ENCODE data around the gene HSD17B12. TPM values are rescaled to one million over a fixed set of nuclear protein-coding genes. Genes with fewer than 3 reads are reported as not detected.

Gene HSD17B12
- polyA plus RNA-seq, 1 experiment = 67.7 TPM

DNA sequence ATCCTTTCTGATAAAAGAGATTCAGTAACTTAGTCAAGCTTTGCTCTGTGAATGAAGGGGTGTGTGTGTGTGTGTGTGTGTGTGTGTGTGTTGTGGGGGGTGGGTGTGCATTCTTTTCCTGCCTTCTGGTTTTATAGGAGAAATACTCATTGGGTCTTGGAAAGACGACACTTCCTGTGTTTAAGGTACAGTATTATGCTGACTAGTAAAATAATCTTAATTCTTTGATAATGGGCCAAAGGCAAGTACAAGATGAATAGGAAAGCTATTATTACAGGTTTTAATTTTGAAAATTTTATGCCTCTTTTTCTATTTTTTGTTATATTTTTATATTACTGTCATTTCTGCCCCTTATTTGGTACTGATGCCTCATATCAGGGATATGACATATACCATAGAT, 26.1 kb downstream of the HSD17B12 start:
- Histone ChIP-seq H3K36me3 (ENCODE audit: control insufficient read depth, insufficient read depth, low read length) (no peaks in the 10 kb centered on the region), H3K27me3 (ENCODE audit: control insufficient read depth, insufficient read depth, low read length) (no peaks in the 10 kb centered on the region), H3K4me3 (ENCODE audit: low read depth, low read length) (no peak overlapping the region)
- ChIA-PET POLR2A (no interaction called here), CTCF (interaction anchor here (0.7 kb wide), 1 partner anchor 9 kb away, joined by 3 read pairs; no protein-coding TSS in a partner anchor)
- no peak for DNase-seq (ENCODE audit: low read depth)
- TF ChIP-seq, protein P1, sequence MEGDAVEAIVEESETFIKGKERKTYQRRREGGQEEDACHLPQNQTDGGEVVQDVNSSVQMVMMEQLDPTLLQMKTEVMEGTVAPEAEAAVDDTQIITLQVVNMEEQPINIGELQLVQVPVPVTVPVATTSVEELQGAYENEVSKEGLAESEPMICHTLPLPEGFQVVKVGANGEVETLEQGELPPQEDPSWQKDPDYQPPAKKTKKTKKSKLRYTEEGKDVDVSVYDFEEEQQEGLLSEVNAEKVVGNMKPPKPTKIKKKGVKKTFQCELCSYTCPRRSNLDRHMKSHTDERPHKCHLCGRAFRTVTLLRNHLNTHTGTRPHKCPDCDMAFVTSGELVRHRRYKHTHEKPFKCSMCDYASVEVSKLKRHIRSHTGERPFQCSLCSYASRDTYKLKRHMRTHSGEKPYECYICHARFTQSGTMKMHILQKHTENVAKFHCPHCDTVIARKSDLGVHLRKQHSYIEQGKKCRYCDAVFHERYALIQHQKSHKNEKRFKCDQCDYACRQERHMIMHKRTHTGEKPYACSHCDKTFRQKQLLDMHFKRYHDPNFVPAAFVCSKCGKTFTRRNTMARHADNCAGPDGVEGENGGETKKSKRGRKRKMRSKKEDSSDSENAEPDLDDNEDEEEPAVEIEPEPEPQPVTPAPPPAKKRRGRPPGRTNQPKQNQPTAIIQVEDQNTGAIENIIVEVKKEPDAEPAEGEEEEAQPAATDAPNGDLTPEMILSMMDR (IDR thresholded peaks at IDR 0.05; ENCODE audit: insufficient read depth, low read depth, low read length) = no peak

DNA sequence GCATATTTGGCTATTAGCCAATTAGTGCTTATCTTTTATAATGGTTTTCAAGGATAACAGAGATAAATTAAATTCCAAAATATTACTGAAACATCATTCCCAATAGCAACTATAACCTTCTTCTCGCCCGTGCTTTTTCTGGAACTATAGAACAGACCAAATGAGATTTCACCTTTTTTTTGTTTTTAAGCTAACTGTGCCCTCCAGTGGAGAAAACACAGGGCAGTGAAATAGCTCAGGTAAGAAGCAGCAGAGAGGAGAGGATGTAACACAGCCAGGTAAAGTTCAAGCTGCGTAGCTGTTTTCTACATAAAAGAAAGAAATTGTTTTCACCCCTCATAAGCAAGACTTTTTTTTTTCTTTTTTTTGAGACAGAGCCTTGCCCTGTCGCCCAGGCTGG, 28.2 kb downstream of the HSD17B12 start:
- CTCF ChIA-PET = interaction anchor here (0.8 to 1.5 kb wide), 3 partner anchors 9 to 143 kb away, joined by 4 to 6 read pairs (median 5); no protein-coding TSS in a partner anchor
- H3K4me3 ChIP-seq (ENCODE audit: low read depth, low read length) = no peak overlapping the region
- no peaks in the 10 kb centered on the region for H3K36me3 ChIP-seq (ENCODE audit: control insufficient read depth, insufficient read depth, low read length)
- no peaks in the 10 kb centered on the region for H3K27me3 ChIP-seq (ENCODE audit: control insufficient read depth, insufficient read depth, low read length)
- TF ChIP-seq, protein P1 (IDR thresholded peaks at IDR 0.05; ENCODE audit: insufficient read depth, low read depth, low read length) = no peak
- DNase-seq (ENCODE audit: low read depth) = no peak
- POLR2A ChIA-PET = no interaction called here

DNA sequence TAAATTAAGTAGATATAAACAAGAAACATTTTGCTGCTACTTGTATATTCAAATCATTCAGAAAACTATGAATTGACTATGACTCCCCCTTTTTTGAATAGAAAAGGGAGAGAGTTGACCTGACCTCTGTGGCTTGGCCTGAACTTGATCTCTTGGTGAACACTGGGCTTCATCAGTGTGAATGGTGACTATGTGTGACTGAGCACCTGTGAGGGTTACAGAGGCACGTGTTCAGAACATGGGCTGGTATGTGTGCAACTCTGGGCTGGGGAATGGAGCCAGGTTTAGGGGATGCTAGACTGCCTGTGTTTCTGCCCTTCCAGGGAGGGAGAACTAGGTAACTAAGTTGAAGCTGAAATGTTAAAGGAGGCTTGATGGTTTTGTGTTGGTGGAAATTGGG, 29.2 kb downstream of the HSD17B12 start:
- no peaks in the 10 kb centered on the region for H3K36me3 ChIP-seq (ENCODE audit: control insufficient read depth, insufficient read depth, low read length)
- no peak overlapping the region for H3K4me3 ChIP-seq (ENCODE audit: low read depth, low read length)
- H3K27me3 ChIP-seq (ENCODE audit: control insufficient read depth, insufficient read depth, low read length) = no peaks in the 10 kb centered on the region
- no peak for DNase-seq (ENCODE audit: low read depth)
- TF ChIP-seq, protein P1 (IDR thresholded peaks at IDR 0.05; ENCODE audit: insufficient read depth, low read depth, low read length) = no peak
- POLR2A ChIA-PET = no interaction called here
- CTCF ChIA-PET = no interaction called here

DNA sequence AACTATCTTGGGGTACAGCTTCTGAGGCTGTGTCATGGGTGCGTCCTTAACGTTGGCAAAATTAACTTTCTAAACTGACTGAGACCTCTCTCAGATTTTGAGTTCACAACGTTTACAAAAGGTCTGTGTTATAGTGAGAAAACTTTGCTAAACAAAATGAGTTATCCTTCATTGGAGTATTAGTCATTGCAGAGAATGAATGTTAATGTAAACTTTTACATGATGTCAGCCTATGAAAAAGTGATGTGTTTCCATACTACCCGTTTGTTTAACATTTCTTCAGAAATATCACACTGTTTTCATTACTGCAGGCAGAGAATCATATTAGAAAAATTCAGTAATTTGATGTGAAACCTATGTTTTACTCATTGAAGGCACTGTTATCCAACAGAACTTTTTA, 32.1 kb downstream of the HSD17B12 start:
- Histone ChIP-seq H3K4me3 (ENCODE audit: low read depth, low read length) (no peak overlapping the region), H3K27me3 (ENCODE audit: control insufficient read depth, insufficient read depth, low read length) (no peaks in the 10 kb centered on the region), H3K36me3 (ENCODE audit: control insufficient read depth, insufficient read depth, low read length) (no peaks in the 10 kb centered on the region)
- POLR2A ChIA-PET = no interaction called here
- no peak for DNase-seq (ENCODE audit: low read depth)
- CTCF ChIA-PET = no interaction called here
- TF ChIP-seq, protein P1 (IDR thresholded peaks at IDR 0.05; ENCODE audit: insufficient read depth, low read depth, low read length) = no peak

DNA sequence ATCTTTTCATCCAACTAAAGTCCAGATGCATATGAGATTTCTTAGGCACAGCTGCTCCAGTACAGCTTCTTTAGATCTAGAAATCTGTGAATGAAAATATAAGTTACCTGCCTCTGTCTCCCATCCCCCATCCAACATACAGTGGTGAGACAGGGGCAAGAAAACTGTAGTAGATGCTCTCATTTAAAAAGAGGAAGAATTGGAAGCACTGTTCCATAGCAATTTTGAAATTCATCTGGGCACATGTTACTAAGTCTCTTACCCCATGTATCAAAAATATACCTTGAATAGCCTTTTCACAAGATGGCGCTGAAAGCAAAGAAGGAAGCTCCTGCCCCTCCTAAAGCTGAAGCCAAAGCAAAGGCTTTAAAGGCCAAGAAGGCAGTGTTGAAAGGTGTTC, 37.8 kb downstream of the HSD17B12 start:
- TF ChIP-seq, protein P1 (IDR thresholded peaks at IDR 0.05; ENCODE audit: insufficient read depth, low read depth, low read length) = no peak
- ChIA-PET CTCF (interaction anchor here (2.0 kb wide), 1 partner anchor 9 kb away, joined by 6 read pairs; no protein-coding TSS in a partner anchor), POLR2A (no interaction called here)

More for the DNA sequence above, 37.8 kb downstream of the HSD17B12 start:
- H3K27me3 ChIP-seq (ENCODE audit: control insufficient read depth, insufficient read depth, low read length) = no peaks in the 10 kb centered on the region
- no peak for DNase-seq (ENCODE audit: low read depth)
- no peaks in the 10 kb centered on the region; the same call in 1 of the 2 replicates for H3K36me3 ChIP-seq (ENCODE audit: control insufficient read depth, insufficient read depth, low read length)
- no peak overlapping the region for H3K4me3 ChIP-seq (ENCODE audit: low read depth, low read length)

Measured in BJ (cell line).